Measurements from ENCODE around the gene EPHB1.

GRCh38 chr3:134881305-134881704 lies 86.2 kb downstream of the EPHB1 start:
- TF ChIP-seq POLR2AphosphoS5 (IDR thresholded peaks at IDR 0.05; ENCODE audit: insufficient read depth, low read depth, low read length), result no peak
- TF ChIP-seq CTCF (IDR thresholded peaks at IDR 0.05; ENCODE audit: extremely low read depth in 1 of 2, insufficient read depth in 1 of 2, low read depth in 1 of 2, low read length in 2 of 2), result no peak
